ENCODE data around the gene MAGEF1.

MAGEF1 gene

DNA sequence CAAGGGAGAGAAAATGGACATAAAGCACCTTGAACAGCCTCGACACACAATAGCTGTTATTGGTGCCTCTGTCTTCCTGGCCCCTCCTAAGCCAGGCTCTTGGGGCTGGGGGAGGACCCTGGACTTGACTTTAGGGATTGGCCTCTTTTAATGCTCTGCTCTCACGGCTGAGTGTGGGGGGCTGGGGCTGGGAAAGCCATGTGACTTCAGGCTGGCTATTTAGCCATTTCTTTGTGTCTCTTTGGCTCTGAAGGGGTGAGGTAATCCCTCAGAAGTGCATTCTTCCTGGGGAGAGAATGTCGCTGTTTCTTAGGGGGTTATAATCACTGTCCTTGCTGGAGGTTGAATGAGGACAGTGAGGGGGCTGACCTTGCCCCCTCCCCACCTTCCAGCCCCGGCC lies 26.2 kb downstream of the MAGEF1 start:
- DNase-seq (ENCODE audit: low read depth), result no peak
- TF ChIP-seq, protein P1, sequence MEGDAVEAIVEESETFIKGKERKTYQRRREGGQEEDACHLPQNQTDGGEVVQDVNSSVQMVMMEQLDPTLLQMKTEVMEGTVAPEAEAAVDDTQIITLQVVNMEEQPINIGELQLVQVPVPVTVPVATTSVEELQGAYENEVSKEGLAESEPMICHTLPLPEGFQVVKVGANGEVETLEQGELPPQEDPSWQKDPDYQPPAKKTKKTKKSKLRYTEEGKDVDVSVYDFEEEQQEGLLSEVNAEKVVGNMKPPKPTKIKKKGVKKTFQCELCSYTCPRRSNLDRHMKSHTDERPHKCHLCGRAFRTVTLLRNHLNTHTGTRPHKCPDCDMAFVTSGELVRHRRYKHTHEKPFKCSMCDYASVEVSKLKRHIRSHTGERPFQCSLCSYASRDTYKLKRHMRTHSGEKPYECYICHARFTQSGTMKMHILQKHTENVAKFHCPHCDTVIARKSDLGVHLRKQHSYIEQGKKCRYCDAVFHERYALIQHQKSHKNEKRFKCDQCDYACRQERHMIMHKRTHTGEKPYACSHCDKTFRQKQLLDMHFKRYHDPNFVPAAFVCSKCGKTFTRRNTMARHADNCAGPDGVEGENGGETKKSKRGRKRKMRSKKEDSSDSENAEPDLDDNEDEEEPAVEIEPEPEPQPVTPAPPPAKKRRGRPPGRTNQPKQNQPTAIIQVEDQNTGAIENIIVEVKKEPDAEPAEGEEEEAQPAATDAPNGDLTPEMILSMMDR (IDR thresholded peaks at IDR 0.05; ENCODE audit: low read depth, low read length, missing control alignments), result no peak
- H3K4me3 ChIP-seq (ENCODE audit: low read depth, low read length), result no peak overlapping the region

DNA sequence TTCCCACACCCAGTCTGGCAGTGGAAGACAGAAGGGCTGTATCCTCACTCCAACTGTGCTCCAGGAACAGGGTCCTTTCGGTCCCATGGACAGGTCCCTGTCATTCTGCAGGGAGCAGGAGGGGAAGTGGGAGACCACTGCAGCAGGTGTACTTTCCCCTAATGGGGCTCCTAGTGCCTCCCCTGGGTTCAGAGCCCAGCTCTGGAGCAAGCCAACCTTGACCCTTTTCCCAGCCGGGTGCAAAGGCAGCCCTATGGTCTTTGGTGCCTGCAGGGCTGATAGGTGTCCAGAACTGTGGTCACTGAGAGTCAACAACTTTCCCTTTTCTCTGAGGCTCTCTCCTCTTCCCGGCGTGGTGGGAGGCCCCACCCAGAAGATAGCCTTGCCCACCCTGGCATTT lies 26.8 kb downstream of the MAGEF1 start:
- no peak overlapping the region for H3K4me3 ChIP-seq (ENCODE audit: low read depth, low read length)
- TF ChIP-seq, protein P1 (IDR thresholded peaks at IDR 0.05; ENCODE audit: low read depth, low read length, missing control alignments), result no peak
- DNase-seq (ENCODE audit: low read depth), result no peak

DNA sequence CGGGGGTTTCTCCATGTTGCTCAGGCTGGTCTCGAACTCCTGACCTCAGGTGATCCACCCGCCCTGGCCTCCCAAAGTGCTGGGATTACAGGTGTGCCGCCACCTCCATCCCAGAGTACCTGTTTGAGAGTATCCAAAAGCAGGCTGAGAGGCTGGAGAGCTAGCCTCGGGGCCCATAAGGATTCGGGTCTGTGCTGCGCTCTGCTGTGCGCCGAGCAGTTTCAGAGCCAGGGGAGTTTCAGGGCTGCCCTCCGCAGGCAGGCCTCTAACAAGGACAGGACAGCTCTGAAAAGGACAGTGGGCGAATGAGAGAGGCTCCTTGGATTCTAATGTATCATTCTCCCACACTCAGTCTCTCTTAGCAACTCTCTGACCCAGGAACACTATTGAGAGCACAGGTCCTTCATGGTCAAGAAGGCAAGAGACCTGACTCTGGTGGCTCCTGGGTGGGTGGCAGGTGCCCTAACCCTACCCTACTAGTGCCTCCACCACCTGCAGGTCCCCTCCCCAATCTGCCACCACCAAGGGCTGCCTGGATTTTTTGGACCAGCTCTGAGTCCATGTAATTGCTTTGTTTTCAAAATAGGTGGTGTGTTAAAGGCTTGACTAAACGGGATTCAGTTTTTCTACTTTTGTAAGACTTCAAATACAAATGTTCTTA lies 27.8 kb downstream of the MAGEF1 start:
- TF ChIP-seq, protein P1 (IDR thresholded peaks at IDR 0.05; ENCODE audit: low read depth, low read length, missing control alignments), result no peak
- no peak overlapping the region for H3K4me3 ChIP-seq (ENCODE audit: low read depth, low read length)
- no peak for DNase-seq (ENCODE audit: low read depth)

DNA sequence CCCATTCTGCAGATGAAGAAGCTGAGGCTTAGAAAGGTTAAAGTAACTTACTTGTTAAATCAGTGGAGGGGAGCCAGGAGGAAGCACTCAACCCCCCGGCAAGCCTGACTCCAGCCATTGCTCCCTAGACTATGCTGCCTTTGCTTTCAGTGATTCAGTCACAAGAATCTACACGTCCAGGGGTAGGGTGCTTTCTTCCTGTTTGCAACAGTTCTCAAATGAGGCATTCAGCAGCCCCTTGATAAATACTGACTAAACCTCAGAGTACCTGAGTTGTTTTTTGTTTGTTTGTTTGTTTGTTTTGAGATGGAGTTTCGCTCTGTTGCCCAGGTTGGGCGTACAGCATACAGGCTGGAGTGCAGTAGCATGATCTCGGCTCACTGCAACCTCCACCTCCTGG lies 28.6 kb downstream of the MAGEF1 start:
- DNase-seq (ENCODE audit: low read depth), result no peak
- TF ChIP-seq, protein P1 (IDR thresholded peaks at IDR 0.05; ENCODE audit: low read depth, low read length, missing control alignments), result no peak

DNA sequence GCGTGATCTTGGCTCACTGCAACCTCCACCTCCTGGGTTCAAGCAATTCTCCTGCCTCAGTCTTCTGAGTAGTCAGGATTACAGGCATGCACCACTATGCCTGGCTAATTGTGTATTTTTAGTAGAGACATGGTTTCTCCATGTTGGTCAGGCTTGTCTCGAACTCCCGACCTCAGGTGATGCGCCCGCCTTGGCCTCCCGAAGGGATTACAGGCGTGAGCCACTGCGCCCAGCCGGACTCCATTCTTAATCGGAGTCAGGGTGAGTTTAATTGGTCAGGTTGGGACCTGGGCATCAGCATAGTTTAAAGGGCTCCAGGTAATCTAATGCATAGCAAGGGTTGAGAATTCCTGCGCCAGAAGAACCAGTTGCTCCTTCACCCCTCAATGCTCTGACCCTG lies 29.2 kb downstream of the MAGEF1 start:
- TF ChIP-seq, protein P1 (IDR thresholded peaks at IDR 0.05; ENCODE audit: low read depth, low read length, missing control alignments), result no peak
- no peak overlapping the region for H3K4me3 ChIP-seq (ENCODE audit: low read depth, low read length)
- no peak for DNase-seq (ENCODE audit: low read depth)

More for the DNA sequence above, 28.6 kb downstream of the MAGEF1 start:
- H3K4me3 ChIP-seq (ENCODE audit: low read depth, low read length), result no peak overlapping the region

DNA sequence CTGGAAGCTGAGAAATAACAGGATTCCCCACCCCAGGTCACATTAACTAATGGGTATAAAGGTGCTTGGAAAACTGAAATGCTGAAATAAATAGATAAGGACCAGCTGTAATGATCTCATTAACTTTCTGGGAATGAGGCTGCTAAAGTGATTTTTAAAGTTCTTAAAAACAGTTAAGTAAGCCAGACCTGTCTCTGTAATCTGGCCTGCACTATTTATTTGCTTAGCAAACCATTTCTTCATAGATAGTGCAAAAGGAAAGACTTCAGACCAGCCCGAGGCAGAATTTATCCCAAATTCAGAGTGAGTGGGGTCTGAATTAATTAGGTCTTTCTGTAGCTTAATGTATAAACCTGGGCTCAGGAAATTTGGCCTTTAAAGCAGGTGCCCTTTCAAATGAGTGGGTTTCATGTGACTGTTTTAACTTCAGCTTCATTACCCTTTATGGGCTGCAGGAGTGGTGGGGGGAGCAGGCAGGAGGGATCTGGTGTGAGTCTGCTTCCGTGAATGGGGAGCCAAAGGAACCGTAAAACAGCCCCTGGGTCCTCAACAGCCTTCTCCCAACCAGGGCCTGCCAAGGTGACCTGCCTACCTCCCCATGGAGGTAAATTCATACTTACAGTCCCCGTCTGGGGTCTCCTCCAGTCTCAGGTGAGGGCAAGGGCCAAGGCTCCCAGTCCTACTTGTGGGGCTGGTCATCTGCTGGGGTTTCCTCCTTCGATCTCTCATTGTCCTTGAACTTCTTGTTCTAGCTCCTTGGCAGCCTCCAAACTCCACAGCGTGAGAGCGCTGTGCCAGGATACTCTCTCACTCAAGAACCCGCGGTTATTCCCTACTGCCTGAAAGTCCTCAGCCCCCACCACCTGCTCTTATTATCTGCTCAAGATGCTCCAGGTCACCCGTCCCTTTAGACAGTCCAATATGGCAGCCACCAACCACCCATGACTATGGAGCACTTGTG lies 31.2 kb downstream of the MAGEF1 start:
- DNase-seq (ENCODE audit: low read depth), result no peak
- TF ChIP-seq, protein P1 (IDR thresholded peaks at IDR 0.05; ENCODE audit: low read depth, low read length, missing control alignments), result no peak
- H3K4me3 ChIP-seq (ENCODE audit: low read depth, low read length), result no peak overlapping the region

Data from GM12864 (cell line).